IPS DF 6.9 (cell line): ENCODE data around the gene GRN.

ENCODE experiments used
- DNase-seq: peaks from one replicate; pipeline ENCODE4 v3.0.0-alpha.2; 2013; ENCODE audit warnings: low read depth, low spot score
- H3K27ac ChIP-seq: one replicate; pipeline ENCODE4 v1.5.1; 2013; ENCODE audit warnings: low read length, control low read depth
- H3K27me3 ChIP-seq: 2 replicates; pipeline ENCODE4 v1.6.1; 2013; ENCODE audit warnings: mild to moderate bottlenecking, low read length; ENCODE audit not compliant: control insufficient read depth, insufficient read depth
- H3K36me3 ChIP-seq: 2 replicates; pipeline ENCODE4 v1.6.1; 2013; ENCODE audit warnings: low read length; ENCODE audit not compliant: control insufficient read depth, insufficient read depth
- H3K4me1 ChIP-seq: 2 replicates; pipeline ENCODE4 v1.6.1; 2013; ENCODE audit warnings: low read length; ENCODE audit not compliant: control insufficient read depth, insufficient read depth
- H3K4me3 ChIP-seq: 2 replicates; pipeline ENCODE4 v1.5.1; 2013; ENCODE audit warnings: mild to moderate bottlenecking, low read length
- H3K9me3 ChIP-seq: 2 replicates; pipeline ENCODE4 v1.6.1; 2013; ENCODE audit warnings: low read length, inconsistent platforms; ENCODE audit not compliant: control insufficient read depth, insufficient read depth
- WGBS: extraction: QIAGEN DNeasy Blood & Tissue Kit; methylation state at CpG from one replicate; pipeline ENCODE4 v1.1.7; 2013; ENCODE audit warnings: mixed read lengths, missing lambda C conversion rate; ENCODE audit not compliant: insufficient read length, insufficient coverage; 5-methylcytosine and 5-hydroxymethylcytosine counted together

The GRN gene

DNA sequence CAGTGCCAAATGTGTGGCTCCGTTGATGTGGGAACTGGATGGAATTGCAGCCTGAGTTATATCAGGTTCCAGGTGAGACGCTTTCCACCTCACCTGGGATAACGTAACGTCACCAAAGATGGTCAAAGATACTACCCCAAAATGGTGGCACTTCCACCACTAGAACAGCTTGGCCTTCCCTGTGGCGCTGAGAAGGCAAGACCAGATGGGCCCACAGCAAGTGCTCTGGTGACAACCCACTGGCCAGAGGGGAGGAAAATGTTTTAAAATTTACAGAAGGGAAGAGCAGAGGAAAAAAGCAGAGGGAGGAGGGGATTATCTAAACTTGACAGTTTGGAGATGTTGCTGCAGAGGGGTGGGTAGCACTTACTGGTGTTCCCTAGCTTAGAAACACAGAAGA, 51.8 kb downstream of the GRN start:
- Histone ChIP-seq H3K4me3 (no peak overlapping the region), H3K36me3 (peaks cover 15% of the 10 kb centered on the region; the same call in 1 of the 2 replicates)
- no CpG with 5 or more reads among the region's 5 CpGs for WGBS

DNA sequence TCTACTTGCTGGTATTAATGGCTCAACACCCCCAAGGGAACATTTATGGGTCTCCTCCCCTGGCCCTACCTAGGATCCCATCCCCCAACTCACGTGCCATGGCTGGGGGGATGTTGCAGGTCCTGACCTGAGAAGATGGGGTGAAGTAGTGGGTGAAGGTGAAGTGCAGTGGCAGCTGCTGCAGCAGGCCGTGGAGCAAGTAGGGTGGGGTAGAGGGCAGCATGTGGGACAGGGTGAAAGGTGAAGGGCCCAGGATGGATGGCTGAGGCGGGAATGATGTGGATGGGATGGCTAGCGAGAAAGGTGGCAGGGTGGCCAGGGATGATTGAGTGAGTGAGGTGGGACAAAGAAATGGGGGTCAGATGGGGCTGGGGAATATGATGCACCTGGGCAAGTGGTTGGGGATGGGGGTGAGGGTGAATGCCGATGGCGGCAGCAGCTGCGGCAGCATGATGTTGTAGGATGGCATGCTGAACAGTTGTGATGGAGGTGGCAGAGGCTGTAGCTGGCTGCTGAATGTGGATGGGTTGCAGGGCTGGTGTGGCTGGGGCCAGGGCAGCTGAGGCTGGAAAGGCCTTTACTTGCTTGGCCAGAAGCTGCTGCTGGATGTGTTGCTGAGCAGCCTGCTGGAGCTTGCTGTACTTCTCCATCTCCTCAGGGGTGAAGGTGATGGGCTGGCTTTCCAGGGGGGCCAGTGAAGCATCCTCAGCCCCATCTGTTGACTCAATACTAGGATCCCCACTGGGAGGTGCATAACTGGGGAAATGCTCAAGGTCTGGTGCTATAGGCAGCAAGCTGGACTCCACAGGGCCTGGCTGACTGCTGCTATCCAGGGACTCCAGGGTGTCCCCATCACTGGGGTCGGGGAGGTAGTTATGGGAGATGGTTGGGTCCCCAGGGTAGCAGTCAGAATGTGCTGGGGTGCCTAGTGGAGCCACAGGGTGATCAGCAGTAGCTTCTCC, 52.7 kb downstream of the GRN start:
- no peak for DNase-seq
- Histone ChIP-seq H3K4me1 (no peaks in the 10 kb centered on the region; the same call in 1 of the 2 replicates), H3K27ac (no peak overlapping the region), H3K4me3 (no peak overlapping the region), H3K27me3 (no peaks in the 10 kb centered on the region), H3K9me3 (no peaks in the 10 kb centered on the region), H3K36me3 (peaks cover 15% of the 10 kb centered on the region; the same call in 1 of the 2 replicates)
- no CpG with 5 or more reads among the region's 8 CpGs for WGBS

More for the DNA sequence above, 51.8 kb downstream of the GRN start:
- H3K27ac ChIP-seq, result no peak overlapping the region
- no peaks in the 10 kb centered on the region for H3K9me3 ChIP-seq
- no peak for DNase-seq
- H3K27me3 ChIP-seq, result no peaks in the 10 kb centered on the region
- H3K4me1 ChIP-seq, result no peaks in the 10 kb centered on the region; the same call in 1 of the 2 replicates

DNA sequence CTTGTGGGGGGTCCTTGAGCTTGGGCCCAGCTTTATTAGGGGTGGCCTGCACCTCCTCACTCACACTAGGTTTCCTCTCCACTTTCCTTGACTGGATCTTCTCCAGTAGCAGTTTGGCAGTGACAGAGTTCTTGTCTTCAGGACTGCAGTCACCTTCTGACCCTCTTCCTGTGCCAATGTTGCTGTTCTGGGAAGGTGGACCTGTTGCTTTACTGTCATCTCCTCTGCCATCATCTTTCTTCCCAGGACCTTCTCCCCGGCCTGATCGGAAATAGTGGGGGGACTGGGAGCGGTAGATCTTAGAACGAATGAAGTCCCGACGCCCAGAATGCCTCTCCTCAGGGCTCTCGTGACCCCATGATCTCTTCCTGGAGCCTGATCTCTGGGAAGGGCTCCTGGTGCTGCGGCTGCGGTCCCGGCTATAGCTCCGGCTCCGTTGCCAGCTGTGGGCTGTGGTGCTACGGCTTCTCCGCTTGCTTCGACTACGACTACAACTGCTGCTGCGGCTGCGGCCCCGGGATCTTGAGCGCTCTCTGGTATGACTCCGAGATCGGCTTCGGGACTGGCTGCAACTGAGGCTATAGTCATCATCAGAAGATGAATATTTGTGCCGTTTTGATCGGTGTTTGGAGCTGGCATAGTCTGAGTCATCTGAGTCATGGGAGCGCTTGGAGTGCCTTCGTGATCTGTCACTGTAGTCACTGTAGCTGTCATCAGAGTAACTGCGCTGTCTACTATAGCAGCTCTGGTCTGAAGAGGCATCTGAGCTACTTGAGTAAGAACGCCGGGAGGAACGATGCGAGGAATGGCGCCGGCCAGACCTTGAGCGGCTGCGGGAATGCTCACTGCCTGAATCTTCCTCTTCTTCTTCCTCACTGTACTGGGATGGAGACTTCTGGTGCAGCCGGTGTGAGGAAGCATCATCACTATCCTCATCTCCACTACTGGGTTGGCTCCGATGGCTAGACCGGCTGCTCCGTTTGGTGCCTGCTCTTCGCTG, 53.9 kb downstream of the GRN start:
- H3K27ac ChIP-seq, result no peak overlapping the region
- WGBS, result no CpG with 5 or more reads among the region's 41 CpGs
- H3K4me1 ChIP-seq, result no peaks in the 10 kb centered on the region; the same call in 1 of the 2 replicates
- no peaks in the 10 kb centered on the region for H3K9me3 ChIP-seq
- no peak for DNase-seq
- no peak overlapping the region for H3K4me3 ChIP-seq
- H3K36me3 ChIP-seq, result peaks cover 15% of the 10 kb centered on the region; the same call in 1 of the 2 replicates
- no peaks in the 10 kb centered on the region for H3K27me3 ChIP-seq

DNA sequence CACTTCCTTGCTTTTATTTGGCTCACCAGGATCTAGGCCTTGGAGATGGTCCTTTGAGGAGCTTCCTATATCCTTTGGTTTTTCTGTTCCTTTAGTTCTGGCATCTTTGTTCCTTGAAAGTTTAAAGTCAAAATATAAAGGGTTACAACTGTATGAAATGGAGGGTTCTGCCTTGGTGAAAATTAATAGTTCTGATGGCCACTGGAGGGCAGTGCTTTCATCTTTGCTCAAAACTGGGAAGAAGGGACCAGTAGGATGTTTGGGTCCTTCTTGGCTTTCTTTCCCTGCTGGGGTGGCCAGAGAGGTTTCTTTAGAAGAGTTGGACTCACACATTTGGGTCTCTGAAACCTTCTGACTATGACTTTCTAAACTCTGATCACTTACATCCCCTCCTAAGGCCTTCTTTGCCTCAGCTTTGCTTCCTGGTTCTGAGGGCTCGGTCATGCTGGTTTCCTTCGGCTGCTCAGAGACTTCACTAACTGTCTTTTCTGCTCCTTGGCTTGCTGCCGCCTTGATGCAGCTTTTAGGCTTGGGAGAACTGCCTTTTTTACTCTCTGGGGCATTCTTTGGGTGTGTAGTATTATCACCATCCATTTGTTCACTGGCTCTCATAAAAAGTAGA, 55.2 kb downstream of the GRN start:
- no peaks in the 10 kb centered on the region; the same call in 1 of the 2 replicates for H3K4me1 ChIP-seq
- no peak overlapping the region for H3K27ac ChIP-seq
- no peak overlapping the region for H3K4me3 ChIP-seq
- WGBS, result no CpG with 5 or more reads among the region's 3 CpGs
- H3K9me3 ChIP-seq, result no peaks in the 10 kb centered on the region
- no peak for DNase-seq
- peaks cover 15% of the 10 kb centered on the region; the same call in 1 of the 2 replicates for H3K36me3 ChIP-seq
- no peaks in the 10 kb centered on the region for H3K27me3 ChIP-seq
